Subcutaneous adipose tissue (tissue), 4 donors: ENCODE data around the gene GPR155. TPM values are rescaled to one million over a fixed set of nuclear protein-coding genes. Genes with fewer than 3 reads are reported as not detected.

Experiments
- total RNA-seq, 4 donors: library from RNA; depleted of rRNA; stranded (reverse); fragments of >200 nt; gene quantifications; one replicate each; pipeline ENCODE4 v1.1.0, GENCODE V29; 2016
- TF ChIP-seq, protein P1 (sequence below): fragments of 450-650 bp; IDR thresholded peaks from one replicate; pipeline ENCODE4 v1.5.1; 2016; ENCODE audit warnings: low read depth, mild to moderate bottlenecking, control low read depth, antibody characterized with exemption, moderate library complexity

GPR155 gene
- total RNA-seq, 4 donors from 2014 or later = 4.6 to 12.7 (median 6.0) TPM

DNA sequence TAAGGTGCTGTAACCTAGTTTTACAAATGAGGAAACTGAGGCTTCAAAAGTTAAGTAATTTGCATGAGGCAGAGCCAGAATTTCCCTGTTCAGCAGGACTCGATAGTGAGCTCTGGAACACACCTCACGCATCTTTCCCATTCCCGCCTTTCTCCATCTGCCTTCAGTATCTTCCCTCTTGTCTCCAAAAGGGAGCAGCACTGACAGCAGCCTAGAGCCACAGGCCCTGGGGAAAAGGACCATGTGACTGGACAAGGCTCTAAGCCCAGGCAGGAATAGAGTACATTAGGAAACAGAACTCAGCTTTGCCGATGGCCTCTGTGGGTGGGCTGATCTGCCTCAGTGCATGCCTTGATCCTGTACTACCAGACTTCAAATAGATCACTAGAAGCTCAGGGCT, 21.5 kb downstream of the GPR155 start:
- TF ChIP-seq, protein P1, sequence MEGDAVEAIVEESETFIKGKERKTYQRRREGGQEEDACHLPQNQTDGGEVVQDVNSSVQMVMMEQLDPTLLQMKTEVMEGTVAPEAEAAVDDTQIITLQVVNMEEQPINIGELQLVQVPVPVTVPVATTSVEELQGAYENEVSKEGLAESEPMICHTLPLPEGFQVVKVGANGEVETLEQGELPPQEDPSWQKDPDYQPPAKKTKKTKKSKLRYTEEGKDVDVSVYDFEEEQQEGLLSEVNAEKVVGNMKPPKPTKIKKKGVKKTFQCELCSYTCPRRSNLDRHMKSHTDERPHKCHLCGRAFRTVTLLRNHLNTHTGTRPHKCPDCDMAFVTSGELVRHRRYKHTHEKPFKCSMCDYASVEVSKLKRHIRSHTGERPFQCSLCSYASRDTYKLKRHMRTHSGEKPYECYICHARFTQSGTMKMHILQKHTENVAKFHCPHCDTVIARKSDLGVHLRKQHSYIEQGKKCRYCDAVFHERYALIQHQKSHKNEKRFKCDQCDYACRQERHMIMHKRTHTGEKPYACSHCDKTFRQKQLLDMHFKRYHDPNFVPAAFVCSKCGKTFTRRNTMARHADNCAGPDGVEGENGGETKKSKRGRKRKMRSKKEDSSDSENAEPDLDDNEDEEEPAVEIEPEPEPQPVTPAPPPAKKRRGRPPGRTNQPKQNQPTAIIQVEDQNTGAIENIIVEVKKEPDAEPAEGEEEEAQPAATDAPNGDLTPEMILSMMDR = no peak

DNA sequence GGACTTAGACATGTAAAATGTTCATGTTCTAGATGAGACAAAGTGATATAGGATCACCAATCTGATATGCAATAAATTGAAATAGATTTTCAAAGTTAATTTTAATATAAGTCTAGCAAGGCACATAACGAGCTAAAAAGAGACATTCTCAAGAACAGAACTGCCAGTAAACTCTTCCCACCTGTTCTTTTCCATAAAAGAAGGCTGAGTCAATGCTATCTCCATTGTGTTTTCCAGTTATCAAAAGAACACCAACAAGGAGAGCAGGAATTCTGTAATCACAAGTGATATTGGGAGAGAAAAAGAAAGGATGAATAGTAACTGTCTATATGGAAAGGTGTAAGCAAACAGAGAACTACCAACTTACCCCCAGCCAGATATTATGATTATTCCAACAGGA, 25.6 kb downstream of the GPR155 start:
- TF ChIP-seq, protein P1 = no peak

DNA sequence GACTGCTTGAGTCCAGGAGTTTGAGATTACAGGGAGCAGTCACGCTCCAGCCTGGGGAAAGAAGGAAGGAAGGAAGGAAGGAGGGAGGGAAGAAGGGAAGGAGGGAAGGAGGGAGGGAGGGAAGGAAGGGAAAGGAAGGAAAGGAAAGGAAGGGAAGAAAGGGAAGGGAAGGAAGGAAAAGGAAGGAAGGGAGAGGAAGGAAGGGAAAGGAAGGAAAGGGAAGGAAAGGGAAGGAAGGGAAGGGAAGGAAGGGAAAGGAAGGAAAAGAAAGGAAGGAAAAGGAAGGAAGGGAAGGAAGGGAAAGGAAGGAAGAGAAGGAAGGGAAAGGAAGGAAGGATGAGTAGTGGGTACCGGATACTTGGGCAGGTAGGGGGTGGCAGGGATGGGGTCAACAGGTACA, 32.3 kb downstream of the GPR155 start:
- TF ChIP-seq, protein P1 = no peak

DNA sequence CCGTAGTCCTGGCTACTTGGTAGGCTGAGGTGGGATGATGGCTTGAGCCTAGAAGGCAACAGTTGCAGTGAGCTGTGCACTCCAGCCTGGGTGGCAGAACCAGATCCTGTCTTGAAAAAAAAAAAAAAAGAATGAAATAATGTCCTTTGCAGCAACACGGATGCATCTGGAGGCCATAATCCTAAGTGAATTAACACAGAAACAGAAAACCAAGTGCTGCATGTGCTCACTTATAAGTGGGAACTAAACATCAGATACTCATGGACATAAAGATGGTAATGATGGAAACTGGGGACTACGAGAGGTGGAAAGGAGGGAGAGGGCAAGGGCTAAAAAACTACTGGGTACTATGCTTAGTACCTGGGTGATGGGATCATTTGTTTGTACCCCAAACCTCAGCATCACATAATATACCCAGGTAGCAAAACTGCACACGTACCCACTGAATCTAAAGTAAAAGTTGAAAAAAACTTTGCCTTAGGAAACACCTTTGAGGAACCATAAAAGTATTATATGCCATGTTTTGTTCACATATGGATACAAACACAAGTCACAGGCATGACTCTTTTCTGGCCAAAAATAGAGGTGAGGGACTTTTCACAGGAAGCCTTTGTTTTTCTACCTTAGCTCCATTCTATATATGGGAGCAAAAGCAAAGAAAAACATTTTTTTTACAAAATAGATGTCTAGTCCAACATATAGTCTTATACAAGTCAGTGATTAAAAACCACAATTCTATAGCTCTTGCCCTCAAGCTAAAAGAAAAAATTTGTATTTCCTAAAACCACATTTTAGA, 36.6 kb downstream of the GPR155 start:
- TF ChIP-seq, protein P1 = no peak

DNA sequence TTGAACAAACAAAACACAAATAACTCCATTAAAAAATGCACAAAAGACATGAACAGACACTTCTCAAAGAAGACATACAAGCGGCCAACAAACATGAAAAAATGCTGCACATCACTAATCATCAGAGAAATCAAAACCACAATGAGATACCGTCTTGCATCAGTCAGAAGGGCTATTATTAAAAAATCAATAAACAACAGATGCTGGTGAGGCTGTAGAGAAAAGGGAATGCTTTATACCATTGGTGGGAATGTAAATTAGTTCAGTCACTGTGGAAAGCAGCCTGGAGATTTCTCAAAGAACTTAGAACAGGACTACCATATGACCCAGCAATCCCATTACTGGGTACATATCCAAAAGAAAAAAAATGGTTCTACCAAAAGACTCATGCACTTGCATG, 37.8 kb downstream of the GPR155 start:
- TF ChIP-seq, protein P1 = no peak

DNA sequence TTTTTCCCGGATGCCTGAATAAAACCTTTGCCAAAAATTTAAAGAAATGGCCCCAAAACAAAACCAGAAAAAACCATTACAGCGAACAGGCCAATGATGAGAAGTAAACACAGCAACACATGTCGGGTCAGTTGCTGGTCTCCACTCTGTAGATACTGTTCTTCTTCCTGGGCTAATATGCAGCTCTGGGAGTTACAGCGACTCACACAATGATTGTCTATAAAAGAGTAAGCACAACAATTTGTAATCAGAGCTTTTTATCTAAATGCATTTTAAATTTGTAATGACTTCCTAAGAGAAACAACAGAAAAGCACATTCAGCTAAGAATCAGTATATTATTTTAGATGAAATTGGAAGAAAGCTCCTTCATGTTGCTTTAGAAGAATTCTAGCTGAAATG, 40.3 kb downstream of the GPR155 start:
- TF ChIP-seq, protein P1 = no peak

DNA sequence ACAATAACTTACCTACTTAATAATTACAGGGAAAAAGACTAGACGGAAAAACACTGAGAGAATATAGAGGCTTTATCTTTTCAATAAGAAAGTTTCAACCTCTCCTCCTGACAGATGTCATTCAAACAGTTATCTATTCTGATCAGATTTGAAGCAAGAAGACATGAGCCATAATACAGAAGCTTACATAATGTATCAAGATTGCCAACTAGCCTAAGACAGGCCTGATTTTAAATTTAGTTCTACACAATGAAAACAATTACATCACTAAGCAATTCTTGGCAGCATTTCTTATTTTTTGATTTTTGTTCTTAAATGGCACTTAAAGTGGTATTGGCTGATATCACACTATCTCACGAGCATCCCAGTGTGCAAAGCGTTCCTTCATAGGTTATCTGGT, 41.6 kb downstream of the GPR155 start:
- TF ChIP-seq, protein P1 = no peak
